DOHH2 (cell line): ENCODE results near the gene RIPOR2.
A peak's percentile ranks its signal among the peaks of the same experiment; 100 is the strongest.

Source experiments
- H3F3A ChIP-seq: fragments of 200-600 bp; sonication (generic), shearing (Covaris generic); 2 replicates; pipeline ENCODE4 v1.6.0; 2016; ENCODE audit warnings: antibody characterized with exemption, mild to moderate bottlenecking; ENCODE audit not compliant: control insufficient read depth, insufficient read depth
- H3K27ac ChIP-seq: fragments of 200-600 bp; sonication (generic); 2 replicates; pipeline ENCODE4 v1.5.1; 2014; ENCODE audit warnings: low read depth, mild to moderate bottlenecking, low read length, moderate library complexity
- H3K27me3 ChIP-seq: fragments of 200-600 bp; sonication (generic); 2 replicates; pipeline ENCODE4 v1.6.1; 2014; ENCODE audit warnings: mild to moderate bottlenecking, low read length, mixed read lengths; ENCODE audit not compliant: control insufficient read depth
- H3K36me3 ChIP-seq: fragments of 200-600 bp; sonication (generic); 2 replicates; pipeline ENCODE4 v1.6.1; 2014; ENCODE audit warnings: mild to moderate bottlenecking, low read length, moderate library complexity, mixed read lengths; ENCODE audit not compliant: control insufficient read depth
- H3K4me1 ChIP-seq: fragments of 200-600 bp; sonication (generic); 2 replicates; pipeline ENCODE4 v1.6.1; 2014; ENCODE audit warnings: mild to moderate bottlenecking, low read length, mixed read lengths; ENCODE audit not compliant: control insufficient read depth
- H3K4me2 ChIP-seq: fragments of 200-600 bp; sonication (generic); 2 replicates; pipeline ENCODE4 v1.6.0; 2014; ENCODE audit warnings: mild to moderate bottlenecking, low read length, moderate library complexity
- H3K4me3 ChIP-seq: fragments of 200-600 bp; sonication (generic); 2 replicates; pipeline ENCODE4 v1.5.1; 2014; ENCODE audit warnings: mild to moderate bottlenecking, low read length, mixed read lengths
- H3K79me2 ChIP-seq: fragments of 200-600 bp; sonication (generic); 2 replicates; pipeline ENCODE4 v1.6.1; 2014; ENCODE audit warnings: mild to moderate bottlenecking, low read length, mixed read lengths; ENCODE audit not compliant: control insufficient read depth
- H3K9me2 ChIP-seq: fragments of 200-600 bp; sonication (generic); replicated peaks from 2 replicates; pipeline ENCODE4 v1.6.1; 2014; ENCODE audit warnings: mild to moderate bottlenecking, low read length, mixed read lengths; ENCODE audit not compliant: control insufficient read depth
- H3K9me3 ChIP-seq: fragments of 200-600 bp; sonication (generic); 2 replicates; pipeline ENCODE4 v1.6.1; 2014; ENCODE audit warnings: antibody characterized with exemption, low read length, mixed read lengths; ENCODE audit not compliant: control insufficient read depth, insufficient read depth
- H4K20me1 ChIP-seq: fragments of 200-600 bp; sonication (generic); 2 replicates; pipeline ENCODE4 v1.6.0; 2014; ENCODE audit warnings: low read depth, mild to moderate bottlenecking, antibody characterized with exemption, low read length, moderate library complexity; ENCODE audit not compliant: control insufficient read depth, insufficient read depth
- CTCF ChIP-seq: fragments of 200-600 bp; sonication (generic); IDR thresholded peaks from one replicate; pipeline ENCODE4 v1.5.1; 2014; ENCODE audit warnings: antibody characterized with exemption, mild to moderate bottlenecking, low read depth, low read length; ENCODE audit not compliant: poor library complexity, severe bottlenecking
- EZH2phosphoT487 ChIP-seq: fragments of 200-600 bp; sonication (generic); IDR thresholded peaks from 2 replicates; pipeline ENCODE4 v1.6.1; 2017; ENCODE audit warnings: borderline replicate concordance, mild to moderate bottlenecking, antibody characterized with exemption, low read length, moderate library complexity, mixed read lengths

The RIPOR2 gene

GRCh38 chr6:24763578-24763977 is 172.2 kb downstream of the RIPOR2 start:
- Histone ChIP-seq H3K36me3 (no peaks in the 10 kb centered on the region), H3K9me2 (no peaks in the 10 kb centered on the region), H3K4me3 (no peak overlapping the region), H3F3A (no peaks in the 10 kb centered on the region), H3K9me3 (no peaks in the 10 kb centered on the region), H4K20me1 (no peaks in the 10 kb centered on the region), H3K4me2 (no peak overlapping the region), H3K79me2 (no peaks in the 10 kb centered on the region), H3K27me3 (no peaks in the 10 kb centered on the region), H3K4me1 (peaks cover 8% of the 10 kb centered on the region), H3K27ac (no peak overlapping the region)
- TF ChIP-seq CTCF (no peak), EZH2phosphoT487 (no peak)

- Histone ChIP-seq H3K27ac (no peak overlapping the region), H4K20me1 (no peaks in the 10 kb centered on the region), H3F3A (no peaks in the 10 kb centered on the region), H3K4me1 (peaks cover 8% of the 10 kb centered on the region), H3K9me3 (no peaks in the 10 kb centered on the region), H3K79me2 (no peaks in the 10 kb centered on the region), H3K4me2 (0 out of 2 replicates have a peak overlapping the region, but pooled peaks have one; percentile 14), H3K27me3 (no peaks in the 10 kb centered on the region), H3K9me2 (no peaks in the 10 kb centered on the region), H3K36me3 (no peaks in the 10 kb centered on the region), H3K4me3 (no peak overlapping the region)
- no peak for TF ChIP-seq CTCF
- TF ChIP-seq EZH2phosphoT487: no peak
Observed at GRCh38 chr6:24761851-24762250, 173.9 kb downstream of the RIPOR2 start.

- Histone ChIP-seq H3K4me2 (0 out of 2 replicates have a peak overlapping the region, but pooled peaks have one; percentile 14), H3K27ac (no peak overlapping the region), H3F3A (no peaks in the 10 kb centered on the region), H3K4me1 (peaks cover 8% of the 10 kb centered on the region), H3K9me3 (no peaks in the 10 kb centered on the region), H3K4me3 (no peak overlapping the region), H4K20me1 (no peaks in the 10 kb centered on the region), H3K79me2 (no peaks in the 10 kb centered on the region), H3K36me3 (no peaks in the 10 kb centered on the region), H3K9me2 (no peaks in the 10 kb centered on the region), H3K27me3 (no peaks in the 10 kb centered on the region)
- TF ChIP-seq EZH2phosphoT487 (no peak), CTCF (no peak)
Observed at GRCh38 chr6:24761193-24761835, 174.4 kb downstream of the RIPOR2 start.
